ENCODE results near the gene SLC28A3. TPM values are rescaled to one million over a fixed set of nuclear protein-coding genes. Genes with fewer than 3 reads are reported as not detected.
"Not testable (repeated sequence)": the region's sequence is repeated elsewhere in the genome, so short reads cannot be mapped to it uniquely, and the experiment has no call there.

Gene SLC28A3, protein sequence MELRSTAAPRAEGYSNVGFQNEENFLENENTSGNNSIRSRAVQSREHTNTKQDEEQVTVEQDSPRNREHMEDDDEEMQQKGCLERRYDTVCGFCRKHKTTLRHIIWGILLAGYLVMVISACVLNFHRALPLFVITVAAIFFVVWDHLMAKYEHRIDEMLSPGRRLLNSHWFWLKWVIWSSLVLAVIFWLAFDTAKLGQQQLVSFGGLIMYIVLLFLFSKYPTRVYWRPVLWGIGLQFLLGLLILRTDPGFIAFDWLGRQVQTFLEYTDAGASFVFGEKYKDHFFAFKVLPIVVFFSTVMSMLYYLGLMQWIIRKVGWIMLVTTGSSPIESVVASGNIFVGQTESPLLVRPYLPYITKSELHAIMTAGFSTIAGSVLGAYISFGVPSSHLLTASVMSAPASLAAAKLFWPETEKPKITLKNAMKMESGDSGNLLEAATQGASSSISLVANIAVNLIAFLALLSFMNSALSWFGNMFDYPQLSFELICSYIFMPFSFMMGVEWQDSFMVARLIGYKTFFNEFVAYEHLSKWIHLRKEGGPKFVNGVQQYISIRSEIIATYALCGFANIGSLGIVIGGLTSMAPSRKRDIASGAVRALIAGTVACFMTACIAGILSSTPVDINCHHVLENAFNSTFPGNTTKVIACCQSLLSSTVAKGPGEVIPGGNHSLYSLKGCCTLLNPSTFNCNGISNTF
- total RNA-seq, result 10 to 100 TPM in 3 of 4 donors, 1 to 10 TPM in 1; 7.1 to 40.1 (median 10.9) TPM

DNA sequence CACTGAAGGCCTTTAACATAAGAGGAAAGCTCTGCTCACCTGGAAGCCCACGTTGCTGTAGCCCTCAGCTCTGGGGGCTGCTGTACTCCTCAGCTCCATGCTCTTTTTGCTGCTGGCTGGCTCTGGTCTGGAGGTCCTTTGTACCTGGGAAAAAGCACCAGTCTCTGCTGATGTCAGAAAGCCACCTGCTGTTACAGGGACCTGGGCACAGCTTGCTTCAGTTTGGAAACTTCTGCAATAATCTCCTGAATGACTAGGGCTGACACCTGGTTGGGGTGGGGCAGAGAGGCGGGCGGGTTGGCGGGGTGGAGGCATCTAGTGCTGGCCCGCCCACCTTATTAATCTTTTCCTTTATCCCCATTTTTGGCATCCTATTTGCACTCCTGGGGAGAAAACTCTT is at the start of gene SLC28A3:
Gene SLC28A3, minus strand, starts transcription at position 224 of the 400 bp plus-strand sequence. Its CDS starts 125 bp downstream, at position 99.
- H3K4me1 ChIP-seq, result peaks cover 4% of the 10 kb centered on the region
- no peaks in the 10 kb centered on the region for H3K36me3 ChIP-seq
- DNase-seq (ENCODE audit: low spot score in 2 of 2), result no peak
- no peaks in the 10 kb centered on the region for H3K27me3 ChIP-seq
- TF ChIP-seq POLR2AphosphoS5 (IDR thresholded peaks at IDR 0.05) (no peak), EP300 (IDR thresholded peaks at IDR 0.05) (no peak), POLR2A (IDR thresholded peaks at IDR 0.05) (no peak)
- TF ChIP-seq, protein P1, sequence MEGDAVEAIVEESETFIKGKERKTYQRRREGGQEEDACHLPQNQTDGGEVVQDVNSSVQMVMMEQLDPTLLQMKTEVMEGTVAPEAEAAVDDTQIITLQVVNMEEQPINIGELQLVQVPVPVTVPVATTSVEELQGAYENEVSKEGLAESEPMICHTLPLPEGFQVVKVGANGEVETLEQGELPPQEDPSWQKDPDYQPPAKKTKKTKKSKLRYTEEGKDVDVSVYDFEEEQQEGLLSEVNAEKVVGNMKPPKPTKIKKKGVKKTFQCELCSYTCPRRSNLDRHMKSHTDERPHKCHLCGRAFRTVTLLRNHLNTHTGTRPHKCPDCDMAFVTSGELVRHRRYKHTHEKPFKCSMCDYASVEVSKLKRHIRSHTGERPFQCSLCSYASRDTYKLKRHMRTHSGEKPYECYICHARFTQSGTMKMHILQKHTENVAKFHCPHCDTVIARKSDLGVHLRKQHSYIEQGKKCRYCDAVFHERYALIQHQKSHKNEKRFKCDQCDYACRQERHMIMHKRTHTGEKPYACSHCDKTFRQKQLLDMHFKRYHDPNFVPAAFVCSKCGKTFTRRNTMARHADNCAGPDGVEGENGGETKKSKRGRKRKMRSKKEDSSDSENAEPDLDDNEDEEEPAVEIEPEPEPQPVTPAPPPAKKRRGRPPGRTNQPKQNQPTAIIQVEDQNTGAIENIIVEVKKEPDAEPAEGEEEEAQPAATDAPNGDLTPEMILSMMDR (IDR thresholded peaks at IDR 0.05), result no peak
- no peak within 1 kb of the TSS for H3K4me3 ChIP-seq
- no peaks in the 10 kb centered on the region for H3K9me3 ChIP-seq
- no peak within 1 kb of the TSS for H3K27ac ChIP-seq
- WGBS, result 50% methylated on average over 5 of the region's 5 CpGs

DNA sequence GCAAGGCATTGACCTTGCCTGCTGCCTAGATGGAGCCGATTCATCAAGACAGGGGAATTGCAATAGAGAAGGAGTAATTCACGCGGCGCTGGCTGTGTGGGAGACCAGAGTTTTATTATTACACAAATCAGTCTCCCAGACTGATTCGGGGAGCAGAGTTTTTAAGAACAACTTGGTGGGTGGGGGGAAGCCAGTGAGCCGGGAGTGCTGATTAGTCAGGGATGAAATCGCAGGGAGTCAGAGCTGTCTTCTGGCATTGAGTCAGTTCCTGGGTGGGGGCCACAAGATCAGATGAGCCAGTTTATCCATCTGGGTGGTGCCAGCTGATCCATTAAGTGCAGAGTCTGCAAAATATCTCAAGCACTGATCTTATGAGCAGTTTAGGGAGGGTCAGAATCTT is 49.7 kb upstream of the SLC28A3 start:
- not testable (repeated sequence) for H3K4me1 ChIP-seq; H3K27ac ChIP-seq; DNase-seq (ENCODE audit: low spot score in 2 of 2); H3K9me3 ChIP-seq; H3K4me3 ChIP-seq; H3K27me3 ChIP-seq; H3K36me3 ChIP-seq
- WGBS, result 44% methylated on average over 7 of the region's 7 CpGs

DNA sequence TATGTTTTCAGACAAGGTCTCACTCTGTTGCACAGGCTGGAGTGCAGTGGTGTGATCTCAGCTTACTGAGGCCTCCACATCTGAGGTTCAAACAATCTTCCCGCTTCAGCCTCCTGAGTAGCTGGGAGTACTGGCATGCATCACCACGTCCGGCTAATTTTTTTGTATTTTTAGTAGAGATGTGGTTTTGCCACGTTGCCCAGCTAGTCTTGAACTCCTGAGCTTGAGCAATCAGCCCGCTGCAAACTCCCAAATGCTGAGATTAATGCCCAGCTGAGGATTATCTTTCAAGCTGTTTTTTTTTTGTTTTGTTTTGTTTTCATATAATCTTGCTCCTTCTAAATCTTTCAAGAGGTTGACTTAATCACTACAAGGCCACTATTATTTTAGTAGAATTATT is 47.3 kb upstream of the SLC28A3 start:
- H3K36me3 ChIP-seq, result no peaks in the 10 kb centered on the region
- no peak overlapping the region for H3K4me3 ChIP-seq
- DNase-seq (ENCODE audit: low spot score in 2 of 2), result no peak
- 78% methylated on average over 5 of the region's 5 CpGs for WGBS
- H3K27ac ChIP-seq, result no peak overlapping the region
- TF ChIP-seq EP300 (IDR thresholded peaks at IDR 0.05), result no peak
- TF ChIP-seq, protein P1 (IDR thresholded peaks at IDR 0.05), result no peak
- TF ChIP-seq POLR2A (IDR thresholded peaks at IDR 0.05), result no peak
- TF ChIP-seq POLR2AphosphoS5 (IDR thresholded peaks at IDR 0.05), result no peak
- no peaks in the 10 kb centered on the region for H3K9me3 ChIP-seq
- no peaks in the 10 kb centered on the region for H3K4me1 ChIP-seq
- no peaks in the 10 kb centered on the region for H3K27me3 ChIP-seq

DNA sequence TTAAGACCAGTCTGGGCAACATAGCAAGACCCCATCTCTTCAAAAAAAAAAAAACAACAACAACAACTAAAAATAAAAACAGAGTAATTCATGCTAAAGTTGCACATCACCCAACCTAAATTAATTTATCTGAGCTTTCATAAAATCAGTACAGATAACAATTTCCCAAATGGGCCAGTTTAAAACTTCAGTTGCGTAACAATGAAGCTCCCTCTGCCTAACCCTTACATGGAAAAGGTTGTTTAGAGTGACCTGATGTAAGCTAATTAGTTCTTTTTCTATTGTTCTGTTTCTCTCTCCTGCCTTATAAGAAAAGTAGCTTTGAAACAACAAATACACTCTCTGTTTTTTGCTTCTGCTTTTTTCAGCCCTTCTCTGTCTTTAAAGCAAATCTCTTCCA is 46.2 kb upstream of the SLC28A3 start:
- Histone ChIP-seq H3K36me3 (no peaks in the 10 kb centered on the region), H3K27ac (no peak overlapping the region)
- 98% methylated on average over 1 of the region's 1 CpG for WGBS

DNA sequence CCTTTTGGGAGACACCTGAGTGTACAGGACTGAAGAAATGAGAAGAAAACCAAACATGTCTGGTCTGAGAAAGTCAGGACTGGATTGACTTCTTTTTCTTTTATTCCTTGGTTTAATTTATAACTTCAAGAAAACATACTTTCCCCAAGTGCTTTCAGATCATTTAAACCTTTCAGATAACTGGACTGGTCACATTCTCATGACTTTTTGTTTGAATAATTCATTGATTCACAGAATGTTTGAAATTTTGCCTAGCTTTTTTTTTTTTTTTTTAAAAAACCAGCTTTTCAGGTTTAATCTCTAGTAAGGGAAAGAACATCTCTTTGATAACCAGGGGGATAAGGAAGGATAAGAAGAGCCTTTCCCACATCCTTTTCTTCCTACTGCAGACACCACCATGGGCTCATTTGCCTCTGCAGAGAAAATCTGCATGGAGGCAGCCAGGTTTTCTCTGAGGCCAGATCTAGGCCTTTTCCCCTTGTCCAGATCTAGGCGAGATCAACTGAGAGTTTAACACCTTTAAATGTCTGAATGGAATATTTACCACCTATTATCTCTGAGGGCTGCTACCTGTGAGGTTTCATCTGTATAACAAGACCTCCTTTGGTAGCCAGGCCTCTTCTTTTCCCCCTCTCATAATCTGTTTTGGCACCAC is 45.0 kb upstream of the SLC28A3 start:
- no peak overlapping the region for H3K27ac ChIP-seq
- H3K4me3 ChIP-seq, result no peak overlapping the region
- DNase-seq (ENCODE audit: low spot score in 2 of 2), result no peak
- H3K9me3 ChIP-seq, result no peaks in the 10 kb centered on the region
- TF ChIP-seq POLR2A (IDR thresholded peaks at IDR 0.05) (no peak), POLR2AphosphoS5 (IDR thresholded peaks at IDR 0.05) (no peak), EP300 (IDR thresholded peaks at IDR 0.05) (no peak)
- TF ChIP-seq, protein P1 (IDR thresholded peaks at IDR 0.05), result no peak
- 43% methylated on average over 1 of the region's 1 CpG for WGBS
- H3K36me3 ChIP-seq, result no peaks in the 10 kb centered on the region
- no peaks in the 10 kb centered on the region for H3K4me1 ChIP-seq
- no peaks in the 10 kb centered on the region for H3K27me3 ChIP-seq

More for the DNA sequence above, 46.2 kb upstream of the SLC28A3 start:
- no peaks in the 10 kb centered on the region for H3K4me1 ChIP-seq
- no peak for DNase-seq (ENCODE audit: low spot score in 2 of 2)
- H3K27me3 ChIP-seq, result no peaks in the 10 kb centered on the region
- no peak for TF ChIP-seq EP300 (IDR thresholded peaks at IDR 0.05)
- TF ChIP-seq POLR2AphosphoS5 (IDR thresholded peaks at IDR 0.05), result no peak
- no peak for TF ChIP-seq POLR2A (IDR thresholded peaks at IDR 0.05)
- TF ChIP-seq, protein P1 (IDR thresholded peaks at IDR 0.05), result no peak
- H3K4me3 ChIP-seq, result no peak overlapping the region
- H3K9me3 ChIP-seq, result no peaks in the 10 kb centered on the region

All from suprapubic skin (tissue), 4 donors.